ENCODE results near the gene EEF2.
"Not testable (repeated sequence)": the region's sequence is repeated elsewhere in the genome, so short reads cannot be mapped to it uniquely, and the experiment has no call there.

EEF2 gene

GRCh38 chr19:3968556-3969434 is 16.5 kb downstream of the EEF2 start:
- no peak for DNase-seq (ENCODE audit: low spot score)

GRCh38 chr19:3967983-3968382 is 17.3 kb downstream of the EEF2 start:
- DNase-seq (ENCODE audit: low spot score), result not testable (repeated sequence)

- DNase-seq (ENCODE audit: low spot score), result no peak
Observed at GRCh38 chr19:3966051-3967017, 18.9 kb downstream of the EEF2 start.

- DNase-seq (ENCODE audit: low spot score), result no peak
Observed at GRCh38 chr19:3964256-3965194, 20.7 kb downstream of the EEF2 start.

- DNase-seq (ENCODE audit: low spot score), result no peak
Observed at GRCh38 chr19:3963458-3964255, 21.6 kb downstream of the EEF2 start.

GRCh38 chr19:3961007-3961406 is 24.3 kb downstream of the EEF2 start:
- no peak for DNase-seq (ENCODE audit: low spot score)

- no peak for DNase-seq (ENCODE audit: low spot score)
Observed at GRCh38 chr19:3959766-3960131, 25.5 kb downstream of the EEF2 start.

GRCh38 chr19:3958836-3959765 is 26.2 kb downstream of the EEF2 start:
- no peak for DNase-seq (ENCODE audit: low spot score)

- DNase-seq (ENCODE audit: low spot score), result no peak
Observed at GRCh38 chr19:3955688-3956087, 29.6 kb downstream of the EEF2 start.

GRCh38 chr19:3955276-3955675 is 30.0 kb downstream of the EEF2 start:
- DNase-seq (ENCODE audit: low spot score), result not testable (repeated sequence)

GRCh38 chr19:3954107-3954506 is 31.2 kb downstream of the EEF2 start:
- DNase-seq (ENCODE audit: low spot score), result no peak

GRCh38 chr19:3952755-3953276 is 32.4 kb downstream of the EEF2 start:
- not testable (repeated sequence) for DNase-seq (ENCODE audit: low spot score)

GRCh38 chr19:3950871-3951861 is 34.1 kb downstream of the EEF2 start:
- DNase-seq (ENCODE audit: low spot score), result no peak

- no peak for DNase-seq (ENCODE audit: low spot score)
Observed at GRCh38 chr19:3949997-3950859, 35.0 kb downstream of the EEF2 start.

- no peak for DNase-seq (ENCODE audit: low spot score)
Observed at GRCh38 chr19:3949294-3949693, 36.0 kb downstream of the EEF2 start.

GRCh38 chr19:3947316-3947933 is 37.8 kb downstream of the EEF2 start:
- DNase-seq (ENCODE audit: low spot score), result not testable (repeated sequence)

- DNase-seq (ENCODE audit: low spot score), result no peak
Observed at GRCh38 chr19:3945838-3946237, 39.4 kb downstream of the EEF2 start.

Data from left forelimb (tissue), 1 donor.